B cell (primary cell): ENCODE data around the gene BTG2. TPM values are rescaled to one million over a fixed set of nuclear protein-coding genes. Genes with fewer than 3 reads are reported as not detected.
A peak's percentile ranks its signal among the peaks of the same experiment; 100 is the strongest.

Experiments used
- ATAC-seq: fragments of 200-7000 bp; cut with Tn5 transposase; one replicate; pipeline ENCODE4 v1.10.0; 2021; ENCODE audit warnings: low read depth, mild to moderate bottlenecking, moderate number of reproducible peaks, moderate library complexity
- CTCF ChIA-PET: fragments of 350-600 bp; sonication (Branson Sonifier 250); formaldehyde crosslinking; loops from one replicate; lab custom pipeline; 2021; ENCODE audit warnings: antibody characterized with exemption, inconsistent platforms; lab: Charles Lee
- POLR2A ChIA-PET: fragments of 350-600 bp; sonication (Branson Sonifier 250); formaldehyde crosslinking; loops from one replicate; lab custom pipeline; 2021; ENCODE audit warnings: antibody characterized with exemption; lab: Charles Lee
- DNase-seq: peaks from one replicate; pipeline ENCODE4 v3.0.0; 2013
- H2AFZ ChIP-seq: 2 replicates; pipeline ENCODE4 v1.6.1; 2012; ENCODE audit warnings: mild to moderate bottlenecking, low read depth, low read length; ENCODE audit not compliant: insufficient read depth, poor library complexity, severe bottlenecking
- H3K27ac ChIP-seq, 2 donors: 1 replicate in 1 of 2; 2 replicates in 1 of 2; pipeline ENCODE4 v1.5.1; 2012 to 2013; ENCODE audit warnings: low read length in 2 of 2, mild to moderate bottlenecking in 2 of 2, moderate library complexity in 1 of 2
- H3K27me3 ChIP-seq, 4 experiments: fragments of 200-600 bp in 1 of 4; sonication (generic) in 1 of 4; replicated peaks in 1 of 4; 1 replicate in 2 of 4; 2 replicates in 2 of 4; pipeline versions ENCODE4 v1.6.1 to v1.7.0; 2013 to 2016; ENCODE audit warnings: low read length in 3 of 4, mild to moderate bottlenecking in 2 of 4, mixed read lengths in 1 of 4, moderate library complexity in 1 of 4; ENCODE audit not compliant: insufficient read depth in 4 of 4, control insufficient read depth in 3 of 4; ENCODE audit errors: control extremely low read depth in 1 of 4
- H3K36me3 ChIP-seq, 2 experiments: replicated peaks in 1 of 2; 1 replicate in 1 of 2; 2 replicates in 1 of 2; pipeline versions ENCODE4 v1.6.1 to v1.7.1; 2013; ENCODE audit warnings: low read length in 1 of 2; ENCODE audit not compliant: insufficient read depth in 2 of 2, control insufficient read depth in 1 of 2; ENCODE audit errors: control extremely low read depth in 1 of 2, extremely low read depth in 1 of 2
- H3K4me1 ChIP-seq, 2 donors: fragments of 200-600 bp in 1 of 2; sonication (generic) in 1 of 2; 1 replicate in 1 of 2; 2 replicates in 1 of 2; pipeline versions ENCODE4 v1.5.1 to v1.6.1; 2013 to 2017; ENCODE audit warnings: low read length in 2 of 2; ENCODE audit not compliant: control insufficient read depth in 2 of 2, insufficient read depth in 2 of 2
- H3K4me2 ChIP-seq: replicated peaks from 2 replicates; pipeline ENCODE3; 2012; ENCODE audit warnings: mild to moderate bottlenecking, low read depth, low read length; ENCODE audit not compliant: poor library complexity, severe bottlenecking
- H3K4me3 ChIP-seq, 5 experiments: fragments of 200-600 bp in 1 of 5; sonication (generic) in 1 of 5; 1 replicate in 3 of 5; 2 replicates in 2 of 5; pipeline versions ENCODE4 v1.5.1 to v1.7.0; 2011 to 2016; ENCODE audit warnings: low read length in 4 of 5, mild to moderate bottlenecking in 4 of 5, low read depth in 2 of 5, control low read depth in 1 of 5, moderate library complexity in 1 of 5; ENCODE audit not compliant: insufficient read depth in 1 of 5; ENCODE audit errors: control extremely low read depth in 1 of 5, extremely low read depth in 1 of 5
- H3K79me2 ChIP-seq: fragments of 200-600 bp; sonication (generic); one replicate; pipeline ENCODE4 v1.6.0; 2016; ENCODE audit warnings: low read length; ENCODE audit not compliant: control insufficient read depth, insufficient read depth
- H3K9ac ChIP-seq: fragments of 200-600 bp; sonication (generic); 2 replicates; pipeline ENCODE4 v1.6.1; 2017; ENCODE audit warnings: mild to moderate bottlenecking, low read length, moderate library complexity
- H3K9me3 ChIP-seq, 3 donors: one replicate each; pipeline versions ENCODE4 v1.6.1 to v1.7.1; 2013; ENCODE audit warnings: low read length in 2 of 3; ENCODE audit not compliant: control insufficient read depth in 2 of 3, insufficient read depth in 1 of 3; ENCODE audit errors: control extremely low read depth in 1 of 3
- H4K20me1 ChIP-seq: 2 replicates; pipeline ENCODE4 v1.6.0; 2012; ENCODE audit warnings: mild to moderate bottlenecking, low read length; ENCODE audit not compliant: insufficient read depth, control insufficient read depth, poor library complexity, severe bottlenecking
- H3K27ac Mint-ChIP-seq: one replicate; pipeline ENCODE4 v1.8.0; 2021; ENCODE audit warnings: mixed read lengths
- H3K27me3 Mint-ChIP-seq: one replicate; pipeline ENCODE4 v1.8.0; 2021; ENCODE audit warnings: mixed read lengths
- H3K4me1 Mint-ChIP-seq: one replicate; pipeline ENCODE4 v1.8.0; 2021; ENCODE audit warnings: mixed read lengths
- H3K4me3 Mint-ChIP-seq: one replicate; pipeline ENCODE4 v1.8.0; 2021; ENCODE audit warnings: mixed read lengths
- H3K9me3 Mint-ChIP-seq: one replicate; pipeline ENCODE4 v1.8.0; 2022; ENCODE audit warnings: mixed read lengths; ENCODE audit not compliant: insufficient read depth
- CTCF ChIP-seq: fragments of 200-600 bp; IDR thresholded peaks from one replicate; pipeline ENCODE4 v1.8.0; 2022; ENCODE audit warnings: antibody characterized with exemption, mild to moderate bottlenecking
- EZH2 ChIP-seq: IDR thresholded peaks from 2 replicates; pipeline ENCODE4 v1.6.1; 2012; ENCODE audit warnings: borderline replicate concordance, low read depth, mild to moderate bottlenecking, moderate library complexity, low read length; ENCODE audit not compliant: insufficient read depth, poor library complexity, severe bottlenecking
- WGBS: methylation state at CpG from one replicate; pipeline ENCODE4 v1.1.5; 2013; ENCODE audit warnings: missing lambda C conversion rate; ENCODE audit not compliant: insufficient coverage; 5-methylcytosine and 5-hydroxymethylcytosine counted together
- intact Hi-C: fragments of 100-400 bp; cut with micrococcal nuclease; formaldehyde crosslinking; loops from one replicate; pipeline ENCODE4 v1.10.0; 2022
- polyA plus RNA-seq: library from polyadenylated mRNA; depleted of rRNA; stranded (reverse); fragments of >200 nt; gene quantifications from 2 replicates; pipeline ENCODE4 v1.2.3, GENCODE V29; 2012
- total RNA-seq, 2 donors: library from RNA; stranded (reverse); fragments of 120-200 nt in 1 of 2; gene quantifications; 1 replicate in 1 of 2; 2 replicates in 1 of 2; pipeline versions ENCODE4 v1.2.3 to v1.2.4, GENCODE V29; 2013 to 2022

The BTG2 gene
- total and polyA plus RNA-seq, 2 donors (not counting 1 experiment from before 2014, with no cell fraction given): 508 to 778 TPM

DNA sequence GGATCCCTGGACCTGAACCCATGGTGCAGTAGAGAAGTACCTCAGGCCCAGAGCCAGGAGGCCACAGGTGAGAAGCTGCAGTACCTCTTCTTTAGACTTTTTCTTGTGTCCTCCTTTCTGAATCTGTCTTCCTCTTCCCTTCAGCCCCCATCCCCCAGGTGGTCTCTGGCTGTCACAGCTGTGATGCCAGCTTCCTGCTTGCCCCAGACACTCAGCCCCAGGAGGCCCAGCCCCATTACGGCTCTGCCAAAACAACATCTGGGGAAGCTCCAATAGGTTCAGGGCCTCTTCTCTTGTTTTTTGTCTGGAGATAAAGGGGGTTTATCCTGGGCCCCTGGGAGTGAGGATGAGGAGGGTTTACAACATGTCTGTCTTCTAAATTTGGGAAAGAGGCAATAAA is 9.5 kb upstream of the BTG2 start:
- POLR2A ChIA-PET: interaction anchor here (0.6 to 6.9 kb wide), 11 partner anchors 9 to 34 kb away, joined by 3 to 100 read pairs (median 11); partner anchors contain the start of gene BTG2

More for the DNA sequence above, 9.5 kb upstream of the BTG2 start:
- no peaks in the 10 kb centered on the region for H3K27me3 Mint-ChIP-seq
- intact Hi-C loops: loop anchor here (1.0 kb wide), 1 partner anchor 10 kb away; the partner anchor contains the start of gene BTG2
- WGBS: no CpG with 5 or more reads among the region's 1 CpG
- Histone ChIP-seq H3K27me3 (no peaks in the 10 kb centered on the region), H2AFZ (peak overlapping the region; percentile 11), H3K4me3 (peak overlapping the region in 1 of 5 experiments; percentile 11), H3K27ac (peak overlapping the region; percentile 77 to 81), H3K9me3 (no peaks in the 10 kb centered on the region), H3K9ac (peak overlapping the region; percentile 17), H3K79me2 (peaks cover 33% of the 10 kb centered on the region), H4K20me1 (no peaks in the 10 kb centered on the region), H3K4me2 (peak overlapping the region; percentile 51), H3K4me1 (peaks cover 76 to 92% of the 10 kb centered on the region in 2 donors), H3K36me3 (no peaks in the 10 kb centered on the region)
- TF ChIP-seq EZH2 (no peak), CTCF (no peak)
- no peaks in the 10 kb centered on the region for H3K9me3 Mint-ChIP-seq
- peak overlapping the region; percentile 60 for H3K4me3 Mint-ChIP-seq
- peak overlapping the region; percentile 92 for H3K27ac Mint-ChIP-seq
- CTCF ChIA-PET: interaction anchor here (1.0 to 37.7 kb wide), 8 partner anchors 10 to 192 kb away, joined by 3 to 1776 read pairs (median 9); partner anchors contain the start of genes BTG2 and FMOD
- peak; percentile 64 for ATAC-seq
- DNase-seq: peak; percentile 82
- H3K4me1 Mint-ChIP-seq: peaks cover 85% of the 10 kb centered on the region
